HepG2 (cell line): ENCODE measurements around the gene L3MBTL1. TPM values are rescaled to one million over a fixed set of nuclear protein-coding genes. Genes with fewer than 3 reads are reported as not detected.

Source experiments
- AGO2 ChIP-seq: fragments of 200-400 bp; formaldehyde crosslinking; optimal IDR thresholded peaks from 2 replicates; pipeline ENCODE3; 2017; ENCODE audit warnings: mild to moderate bottlenecking, low read depth, low read length, moderate library complexity
- DMAP1 ChIP-seq: IDR thresholded peaks from 2 replicates; pipeline ENCODE4 v1.6.1; 2016
- NFAT5 ChIP-seq: sonication (generic); formaldehyde crosslinking; IDR thresholded peaks from 2 replicates; pipeline ENCODE4 v1.4.0; 2020; ENCODE audit warnings: missing genetic modification reagents
- NFATC3 ChIP-seq: sonication (generic); formaldehyde crosslinking; IDR thresholded peaks from 2 replicates; pipeline ENCODE4 v1.5.1; 2020; ENCODE audit warnings: mild to moderate bottlenecking, missing genetic modification reagents
- PRPF4 ChIP-seq: fragments of 200-400 bp; formaldehyde crosslinking; IDR thresholded peaks from 2 replicates; pipeline ENCODE4 v1.6.1; 2016; ENCODE audit warnings: low read length, low read depth; ENCODE audit not compliant: poor library complexity, severe bottlenecking
- RAD51 ChIP-seq: fragments of 450-650 bp; IDR thresholded peaks from 2 replicates; pipeline ENCODE4 v1.6.1; 2016; ENCODE audit warnings: borderline replicate concordance
- REST ChIP-seq, 2 experiments: IDR thresholded peaks; 2 replicates each; pipeline ENCODE4 v1.6.1; 2011 to 2012; ENCODE audit warnings: low read length in 2 of 2, borderline replicate concordance in 1 of 2, low read depth in 1 of 2, mild to moderate bottlenecking in 1 of 2, moderate library complexity in 1 of 2
- USF2 ChIP-seq, 2 experiments: sonication (generic) in 1 of 2; formaldehyde crosslinking in 1 of 2; IDR thresholded peaks; 2 replicates each; pipeline versions ENCODE4 v1.5.1 to v1.6.1; 2011 to 2020; ENCODE audit warnings: borderline replicate concordance in 1 of 2, low read depth in 1 of 2, low read length in 1 of 2, mild to moderate bottlenecking in 1 of 2, missing genetic modification reagents in 1 of 2, moderate library complexity in 1 of 2
- ZNF350 ChIP-seq: sonication (generic); formaldehyde crosslinking; IDR thresholded peaks from 2 replicates; pipeline ENCODE4 v1.4.0; 2020; ENCODE audit warnings: mild to moderate bottlenecking, low read depth, missing genetic modification reagents, borderline replicate concordance
- ZNF563 ChIP-seq: sonication (generic); formaldehyde crosslinking; IDR thresholded peaks from 2 replicates; pipeline ENCODE4 v1.8.0; 2022; ENCODE audit warnings: mild to moderate bottlenecking, moderate library complexity, missing genetic modification reagents
- ZNF782 ChIP-seq: sonication (generic); formaldehyde crosslinking; IDR thresholded peaks from 2 replicates; pipeline ENCODE4 v1.4.0; 2020; ENCODE audit warnings: missing genetic modification reagents, mild to moderate bottlenecking, borderline replicate concordance
- polyA plus RNA-seq, 8 experiments: library from polyadenylated mRNA; depleted of rRNA in 3 of 8; stranded (reverse) in 7 of 8; unstranded in 1 of 8; fragments of >200 nt; fragmentation: Illumina TruSeq in 4 of 8; extraction: Trizol in 4 of 8; gene quantifications; 2 replicates each; pipeline versions ENCODE4 v1.2.1 to v1.2.3, GENCODE V29; 2011 to 2016; ENCODE audit warnings: low read depth in 4 of 8, missing spikeins in 1 of 8, mixed read lengths in 1 of 8; ENCODE audit not compliant: insufficient read depth in 1 of 8
- total RNA-seq, 5 experiments: library from RNA; depleted of rRNA; stranded (reverse); fragments of >200 nt; fragmentation: Illumina TruSeq; extraction: Trizol; gene quantifications; 2 replicates each; pipeline ENCODE4 v1.2.3, GENCODE V29; 2016; ENCODE audit warnings: low read depth in 1 of 5
- TF ChIP-seq, protein P1 (sequence below): sonication (generic); formaldehyde crosslinking; conservative IDR thresholded peaks from 2 replicates; pipeline ENCODE4 v1.8.0; 2022; ENCODE audit warnings: low read depth, missing genetic modification reagents
- TF ChIP-seq, protein P2 (sequence below): fragments of 450-650 bp; IDR thresholded peaks from 2 replicates; pipeline ENCODE4 v1.6.1; 2017; ENCODE audit warnings: mild to moderate bottlenecking

The L3MBTL1 gene
- total and polyA plus RNA-seq, 2 of the 13 experiments (the other 11 are each of a cell fraction or from before 2014, with no cell fraction given): 9.0 to 17.8 TPM

DNA sequence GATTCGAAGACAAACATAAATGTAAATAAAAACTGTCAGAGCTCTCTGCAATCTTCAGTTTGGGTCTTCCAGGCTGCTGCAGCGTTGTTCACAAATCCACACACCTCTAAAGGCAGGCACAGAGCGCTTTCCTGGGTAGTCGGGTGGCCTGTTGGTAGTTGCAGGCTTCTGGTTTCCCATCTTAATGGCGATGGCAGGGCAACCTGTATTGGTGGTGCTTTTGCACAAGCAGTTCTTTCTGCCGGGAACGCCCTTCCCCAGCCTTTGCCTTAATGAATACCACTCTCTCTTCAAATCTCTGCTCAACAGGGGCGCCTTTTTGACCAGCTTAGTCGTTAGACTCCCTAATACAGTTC is 82.5 kb downstream of the L3MBTL1 start (continued):
- TF ChIP-seq NFAT5 (CRISPR knock-in tag): no peak
- TF ChIP-seq RAD51: no peak
- no peak for TF ChIP-seq AGO2
- no peak for TF ChIP-seq PRPF4
- 0 out of 2 replicates have a peak, but pooled peaks have one; percentile 16 for TF ChIP-seq ZNF563 (CRISPR knock-in tag)
- TF ChIP-seq, protein P1, sequence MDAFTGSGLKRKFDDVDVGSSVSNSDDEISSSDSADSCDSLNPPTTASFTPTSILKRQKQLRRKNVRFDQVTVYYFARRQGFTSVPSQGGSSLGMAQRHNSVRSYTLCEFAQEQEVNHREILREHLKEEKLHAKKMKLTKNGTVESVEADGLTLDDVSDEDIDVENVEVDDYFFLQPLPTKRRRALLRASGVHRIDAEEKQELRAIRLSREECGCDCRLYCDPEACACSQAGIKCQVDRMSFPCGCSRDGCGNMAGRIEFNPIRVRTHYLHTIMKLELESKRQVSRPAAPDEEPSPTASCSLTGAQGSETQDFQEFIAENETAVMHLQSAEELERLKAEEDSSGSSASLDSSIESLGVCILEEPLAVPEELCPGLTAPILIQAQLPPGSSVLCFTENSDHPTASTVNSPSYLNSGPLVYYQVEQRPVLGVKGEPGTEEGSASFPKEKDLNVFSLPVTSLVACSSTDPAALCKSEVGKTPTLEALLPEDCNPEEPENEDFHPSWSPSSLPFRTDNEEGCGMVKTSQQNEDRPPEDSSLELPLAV: no peak
- no peak for TF ChIP-seq ZNF350 (CRISPR knock-in tag)
- TF ChIP-seq USF2 (IDR thresholded peaks at IDR 0.05; ENCODE audit: low read depth, low read length): no peak
- TF ChIP-seq USF2 (CRISPR knock-in tag; IDR thresholded peaks at IDR 0.05; ENCODE audit: borderline replicate concordance): no peak; the same call in 1 of the 2 replicates
- TF ChIP-seq DMAP1 (CRISPR knock-in tag): no peak
- TF ChIP-seq, protein P2, sequence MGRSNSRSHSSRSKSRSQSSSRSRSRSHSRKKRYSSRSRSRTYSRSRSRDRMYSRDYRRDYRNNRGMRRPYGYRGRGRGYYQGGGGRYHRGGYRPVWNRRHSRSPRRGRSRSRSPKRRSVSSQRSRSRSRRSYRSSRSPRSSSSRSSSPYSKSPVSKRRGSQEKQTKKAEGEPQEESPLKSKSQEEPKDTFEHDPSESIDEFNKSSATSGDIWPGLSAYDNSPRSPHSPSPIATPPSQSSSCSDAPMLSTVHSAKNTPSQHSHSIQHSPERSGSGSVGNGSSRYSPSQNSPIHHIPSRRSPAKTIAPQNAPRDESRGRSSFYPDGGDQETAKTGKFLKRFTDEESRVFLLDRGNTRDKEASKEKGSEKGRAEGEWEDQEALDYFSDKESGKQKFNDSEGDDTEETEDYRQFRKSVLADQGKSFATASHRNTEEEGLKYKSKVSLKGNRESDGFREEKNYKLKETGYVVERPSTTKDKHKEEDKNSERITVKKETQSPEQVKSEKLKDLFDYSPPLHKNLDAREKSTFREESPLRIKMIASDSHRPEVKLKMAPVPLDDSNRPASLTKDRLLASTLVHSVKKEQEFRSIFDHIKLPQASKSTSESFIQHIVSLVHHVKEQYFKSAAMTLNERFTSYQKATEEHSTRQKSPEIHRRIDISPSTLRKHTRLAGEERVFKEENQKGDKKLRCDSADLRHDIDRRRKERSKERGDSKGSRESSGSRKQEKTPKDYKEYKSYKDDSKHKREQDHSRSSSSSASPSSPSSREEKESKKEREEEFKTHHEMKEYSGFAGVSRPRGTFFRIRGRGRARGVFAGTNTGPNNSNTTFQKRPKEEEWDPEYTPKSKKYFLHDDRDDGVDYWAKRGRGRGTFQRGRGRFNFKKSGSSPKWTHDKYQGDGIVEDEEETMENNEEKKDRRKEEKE: no peak
- TF ChIP-seq REST (IDR thresholded peaks at IDR 0.05; ENCODE audit: borderline replicate concordance in 1 of 2, low read depth in 1 of 2, low read length in 2 of 2): no peak
- TF ChIP-seq NFATC3 (CRISPR knock-in tag): no peak
- TF ChIP-seq ZNF782 (CRISPR knock-in tag): no peak
